ENCODE data around the gene MRM3.
A peak's percentile ranks its signal among the peaks of the same experiment; 100 is the strongest.

Gene MRM3

GRCh38 chr17:737561-738113 is 44.5 kb upstream of the MRM3 start:
- no peaks in the 10 kb centered on the region for H4K20me1 ChIP-seq (ENCODE audit: low read depth, low read length)
- H3K4me2 ChIP-seq (ENCODE audit: low read depth, low read length, poor library complexity, severe bottlenecking), result no peak overlapping the region
- peaks cover 29% of the 10 kb centered on the region for H3F3A ChIP-seq (ENCODE audit: insufficient read depth)
- H2AFZ ChIP-seq (ENCODE audit: low read depth, low read length, severe bottlenecking), result no peak overlapping the region
- no peaks in the 10 kb centered on the region for H3K27me3 ChIP-seq (ENCODE audit: low read length)
- peaks cover 33% of the 10 kb centered on the region for H3K79me2 ChIP-seq (ENCODE audit: insufficient read depth, low read length)
- H3K9ac ChIP-seq (ENCODE audit: low read length), result no peak overlapping the region
- no peaks in the 10 kb centered on the region for H3K9me3 ChIP-seq (ENCODE audit: insufficient read depth, low read length)
- H3K4me3 ChIP-seq (ENCODE audit: insufficient read depth, low read length, poor library complexity, severe bottlenecking), result no peak overlapping the region
- no peak overlapping the region for H3K27ac ChIP-seq (ENCODE audit: low read depth, low read length)
- no peak for TF ChIP-seq EZH2phosphoT487 (conservative IDR thresholded peaks at IDR 0.05; ENCODE audit: low read length)
- TF ChIP-seq, protein P1, sequence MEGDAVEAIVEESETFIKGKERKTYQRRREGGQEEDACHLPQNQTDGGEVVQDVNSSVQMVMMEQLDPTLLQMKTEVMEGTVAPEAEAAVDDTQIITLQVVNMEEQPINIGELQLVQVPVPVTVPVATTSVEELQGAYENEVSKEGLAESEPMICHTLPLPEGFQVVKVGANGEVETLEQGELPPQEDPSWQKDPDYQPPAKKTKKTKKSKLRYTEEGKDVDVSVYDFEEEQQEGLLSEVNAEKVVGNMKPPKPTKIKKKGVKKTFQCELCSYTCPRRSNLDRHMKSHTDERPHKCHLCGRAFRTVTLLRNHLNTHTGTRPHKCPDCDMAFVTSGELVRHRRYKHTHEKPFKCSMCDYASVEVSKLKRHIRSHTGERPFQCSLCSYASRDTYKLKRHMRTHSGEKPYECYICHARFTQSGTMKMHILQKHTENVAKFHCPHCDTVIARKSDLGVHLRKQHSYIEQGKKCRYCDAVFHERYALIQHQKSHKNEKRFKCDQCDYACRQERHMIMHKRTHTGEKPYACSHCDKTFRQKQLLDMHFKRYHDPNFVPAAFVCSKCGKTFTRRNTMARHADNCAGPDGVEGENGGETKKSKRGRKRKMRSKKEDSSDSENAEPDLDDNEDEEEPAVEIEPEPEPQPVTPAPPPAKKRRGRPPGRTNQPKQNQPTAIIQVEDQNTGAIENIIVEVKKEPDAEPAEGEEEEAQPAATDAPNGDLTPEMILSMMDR (IDR thresholded peaks at IDR 0.05; ENCODE audit: insufficient read depth, low read length, poor library complexity, severe bottlenecking), result no peak
- H3K9me2 ChIP-seq (replicated peaks; ENCODE audit: insufficient read depth, low read length), result no peaks in the 10 kb centered on the region
- H3K36me3 ChIP-seq (ENCODE audit: low read length), result no peaks in the 10 kb centered on the region

- Histone ChIP-seq H3K9me3 (ENCODE audit: insufficient read depth, low read length) (no peaks in the 10 kb centered on the region), H3K36me3 (ENCODE audit: low read length) (peaks cover 10% of the 10 kb centered on the region), H3K9me2 (replicated peaks; ENCODE audit: insufficient read depth, low read length) (no peaks in the 10 kb centered on the region), H3K27ac (ENCODE audit: low read depth, low read length) (peak overlapping the region; percentile 57), H3K4me2 (ENCODE audit: low read depth, low read length, poor library complexity, severe bottlenecking) (peak overlapping the region; percentile 35), H2AFZ (ENCODE audit: low read depth, low read length, severe bottlenecking) (no peak overlapping the region), H4K20me1 (ENCODE audit: low read depth, low read length) (peaks cover 12% of the 10 kb centered on the region), H3K4me3 (ENCODE audit: insufficient read depth, low read length, poor library complexity, severe bottlenecking) (no peak overlapping the region), H3F3A (ENCODE audit: insufficient read depth) (peaks cover 40% of the 10 kb centered on the region), H3K9ac (ENCODE audit: low read length) (no peak overlapping the region; the same call in 1 of the 2 replicates), H3K79me2 (ENCODE audit: insufficient read depth, low read length) (peaks cover 30% of the 10 kb centered on the region), H3K27me3 (ENCODE audit: low read length) (no peaks in the 10 kb centered on the region)
- TF ChIP-seq, protein P1 (IDR thresholded peaks at IDR 0.05; ENCODE audit: insufficient read depth, low read length, poor library complexity, severe bottlenecking), result no peak
- TF ChIP-seq EZH2phosphoT487 (conservative IDR thresholded peaks at IDR 0.05; ENCODE audit: low read length), result no peak
Measured at GRCh38 chr17:740240-741017, 41.7 kb upstream of the MRM3 start.

- Histone ChIP-seq H3K9me2 (replicated peaks; ENCODE audit: insufficient read depth, low read length) (no peaks in the 10 kb centered on the region), H3K36me3 (ENCODE audit: low read length) (peaks cover 10% of the 10 kb centered on the region), H3K27ac (ENCODE audit: low read depth, low read length) (no peak overlapping the region), H3K9me3 (ENCODE audit: insufficient read depth, low read length) (no peaks in the 10 kb centered on the region), H3K4me3 (ENCODE audit: insufficient read depth, low read length, poor library complexity, severe bottlenecking) (no peak overlapping the region), H3K4me2 (ENCODE audit: low read depth, low read length, poor library complexity, severe bottlenecking) (no peak overlapping the region), H3K9ac (ENCODE audit: low read length) (no peak overlapping the region), H2AFZ (ENCODE audit: low read depth, low read length, severe bottlenecking) (no peak overlapping the region), H4K20me1 (ENCODE audit: low read depth, low read length) (peaks cover 12% of the 10 kb centered on the region), H3K27me3 (ENCODE audit: low read length) (no peaks in the 10 kb centered on the region), H3K79me2 (ENCODE audit: insufficient read depth, low read length) (peaks cover 42% of the 10 kb centered on the region), H3F3A (ENCODE audit: insufficient read depth) (peaks cover 39% of the 10 kb centered on the region)
- TF ChIP-seq, protein P1 (IDR thresholded peaks at IDR 0.05; ENCODE audit: insufficient read depth, low read length, poor library complexity, severe bottlenecking), result no peak
- no peak for TF ChIP-seq EZH2phosphoT487 (conservative IDR thresholded peaks at IDR 0.05; ENCODE audit: low read length)
Measured at GRCh38 chr17:742147-742793, 39.9 kb upstream of the MRM3 start.

Data from SU-DHL-6 (cell line).